CD4-positive, alpha-beta T cell treated with Interleukin-6 for 4 hours (primary cell): ENCODE measurements around the gene KRTAP9-7.

ENCODE experiments used
- DNase-seq: peaks from one replicate; pipeline ENCODE4 v3.0.0-alpha.2; 2020; ENCODE audit warnings: mixed read lengths

KRTAP9-7 gene

GRCh38 chr17:41322903-41323895, 47.7 kb downstream of the KRTAP9-7 start:
- DNase-seq, result no peak

GRCh38 chr17:41324180-41325075, 48.9 kb downstream of the KRTAP9-7 start:
- DNase-seq, result peak; percentile 55

GRCh38 chr17:41325126-41325525, 49.6 kb downstream of the KRTAP9-7 start:
- no peak for DNase-seq

- DNase-seq, result no peak
Observed at GRCh38 chr17:41325611-41326010, 50.1 kb downstream of the KRTAP9-7 start.
